SK-N-MC (cell line): ENCODE results near the gene SLC4A4.

Experiments used
- DNase-seq: peaks from one replicate; pipeline ENCODE4 v3.0.0-alpha.2; 2011; ENCODE audit warnings: low read depth, low spot score
- H3K27ac ChIP-seq: fragments of 200-600 bp; sonication (generic); 2 replicates; pipeline ENCODE4 v1.5.1; 2016; ENCODE audit warnings: mixed run types
- H3K36me3 ChIP-seq: fragments of 200-600 bp; sonication (generic); 2 replicates; pipeline ENCODE4 v1.6.1; 2017; ENCODE audit warnings: antibody characterized with exemption, low read length, mixed read lengths; ENCODE audit not compliant: insufficient read depth
- H3K4me3 ChIP-seq: fragments of 200-600 bp; sonication (generic); 2 replicates; pipeline ENCODE4 v1.5.1; 2016
- H3K9ac ChIP-seq: fragments of 200-600 bp; sonication (generic); 2 replicates; pipeline ENCODE4 v1.8.0; 2017; ENCODE audit warnings: mixed run types, mixed read lengths; ENCODE audit not compliant: insufficient read length
- H3K9me3 ChIP-seq: fragments of 200-600 bp; sonication (generic); 2 replicates; pipeline ENCODE4 v1.6.1; 2017; ENCODE audit warnings: low read depth, mild to moderate bottlenecking, antibody characterized with exemption, low read length, moderate library complexity, mixed read lengths
- EZH2 ChIP-seq: fragments of 200-600 bp; sonication (generic); IDR thresholded peaks from one replicate; pipeline ENCODE4 v1.6.1; 2017; ENCODE audit warnings: antibody characterized with exemption
- FOXP2 ChIP-seq: optimal IDR thresholded peaks from 2 replicates; pipeline ENCODE3; 2011; ENCODE audit warnings: mild to moderate bottlenecking, moderate library complexity; ENCODE audit not compliant: insufficient read depth; ENCODE audit errors: extremely low read length, control extremely low read depth
- POLR2AphosphoS5 ChIP-seq: IDR thresholded peaks from 2 replicates; pipeline ENCODE4 v1.6.1; 2012; ENCODE audit warnings: mild to moderate bottlenecking, low read depth, low read length, borderline replicate concordance

The SLC4A4 gene

GRCh38 chr4:71338846-71339593 lies at the start of gene SLC4A4:
Gene SLC4A4 (plus strand): TSS chr4:71339020.
- Histone ChIP-seq H3K36me3 (no peaks in the 10 kb centered on the region), H3K27ac (no peak within 1 kb of the TSS), H3K9me3 (no peaks in the 10 kb centered on the region), H3K4me3 (no peak within 1 kb of the TSS), H3K9ac (no peak within 1 kb of the TSS)
- no peak for DNase-seq
- TF ChIP-seq POLR2AphosphoS5 (no peak), FOXP2 (no peak), EZH2 (no peak)

DNA sequence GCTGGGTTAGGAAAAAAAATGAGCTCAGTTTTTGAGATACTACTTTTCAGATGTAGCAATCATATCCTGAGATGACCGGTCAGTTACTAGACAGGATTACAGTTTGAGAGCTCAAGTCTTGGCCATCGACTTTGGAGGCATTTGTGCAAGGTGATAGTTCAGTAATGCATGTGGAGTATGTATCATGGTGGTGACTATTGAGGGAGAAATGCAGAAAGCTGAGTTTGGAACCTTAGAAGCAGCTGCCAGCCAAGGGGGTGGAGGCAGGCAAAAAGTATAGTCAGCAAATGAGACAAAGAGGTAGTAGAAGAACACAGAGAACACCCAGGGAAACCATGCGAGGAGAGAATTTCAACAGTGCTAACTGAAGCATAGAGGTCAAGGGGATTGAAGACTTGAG lies 48.7 kb upstream of the SLC4A4 start:
- no peak for TF ChIP-seq FOXP2
- TF ChIP-seq EZH2, result no peak
- no peak for TF ChIP-seq POLR2AphosphoS5
- H3K4me3 ChIP-seq, result no peak overlapping the region
- no peak overlapping the region for H3K9ac ChIP-seq
- no peaks in the 10 kb centered on the region for H3K36me3 ChIP-seq
- H3K27ac ChIP-seq, result no peak overlapping the region
- H3K9me3 ChIP-seq, result no peaks in the 10 kb centered on the region
- DNase-seq, result no peak

GRCh38 chr4:71290476-71290875 lies 48.3 kb upstream of the SLC4A4 start:
- Histone ChIP-seq H3K9me3 (no peaks in the 10 kb centered on the region), H3K4me3 (no peak overlapping the region), H3K9ac (no peak overlapping the region), H3K27ac (no peak overlapping the region), H3K36me3 (no peaks in the 10 kb centered on the region)
- TF ChIP-seq FOXP2 (no peak), EZH2 (no peak), POLR2AphosphoS5 (no peak)
- DNase-seq, result no peak

DNA sequence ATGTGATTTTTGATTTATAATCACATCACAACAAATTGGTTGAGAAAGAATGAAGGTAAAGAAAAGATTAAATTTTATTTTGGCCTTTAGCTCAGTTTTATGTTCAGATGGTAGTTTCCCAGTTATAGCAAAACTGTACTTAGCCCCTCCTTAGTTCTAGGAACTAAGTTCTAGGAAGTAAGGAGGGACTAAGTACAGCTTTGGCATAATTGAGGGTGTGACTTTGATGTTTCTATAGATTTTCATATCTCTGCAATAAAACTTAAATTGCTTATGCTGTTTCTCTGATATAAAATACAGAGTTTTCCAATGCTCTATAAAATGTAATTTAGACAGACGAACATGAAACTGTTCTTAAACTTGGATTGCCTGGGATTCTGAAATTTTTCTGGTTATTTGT lies 46.6 kb upstream of the SLC4A4 start:
- H3K9ac ChIP-seq, result no peak overlapping the region
- no peak overlapping the region for H3K27ac ChIP-seq
- no peaks in the 10 kb centered on the region for H3K9me3 ChIP-seq
- no peaks in the 10 kb centered on the region for H3K36me3 ChIP-seq
- no peak overlapping the region for H3K4me3 ChIP-seq
- no peak for TF ChIP-seq POLR2AphosphoS5
- no peak for TF ChIP-seq FOXP2
- no peak for TF ChIP-seq EZH2
- no peak for DNase-seq

DNA sequence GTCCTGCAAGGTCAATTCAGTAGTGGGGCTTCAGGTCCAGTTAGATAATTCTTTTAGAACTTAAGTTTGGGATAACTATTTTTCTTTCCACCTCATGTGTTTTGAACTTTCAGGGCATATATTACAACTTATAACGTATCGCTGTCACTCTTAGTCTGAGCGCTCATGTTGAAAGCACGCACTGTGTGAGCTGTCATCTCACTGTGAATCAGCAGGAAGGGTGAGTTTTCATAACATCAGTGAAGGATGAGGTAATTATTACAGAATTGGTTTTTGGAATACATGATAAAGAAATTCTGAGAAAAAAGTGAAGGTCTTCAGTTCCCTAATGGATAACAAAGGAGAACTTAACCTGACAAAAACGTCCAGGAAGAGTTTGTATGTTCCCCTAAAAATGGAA lies 45.1 kb upstream of the SLC4A4 start:
- no peak for DNase-seq
- no peak for TF ChIP-seq FOXP2
- no peak for TF ChIP-seq EZH2
- TF ChIP-seq POLR2AphosphoS5, result no peak
- Histone ChIP-seq H3K36me3 (no peaks in the 10 kb centered on the region), H3K4me3 (no peak overlapping the region), H3K27ac (no peak overlapping the region), H3K9ac (no peak overlapping the region), H3K9me3 (no peaks in the 10 kb centered on the region)

DNA sequence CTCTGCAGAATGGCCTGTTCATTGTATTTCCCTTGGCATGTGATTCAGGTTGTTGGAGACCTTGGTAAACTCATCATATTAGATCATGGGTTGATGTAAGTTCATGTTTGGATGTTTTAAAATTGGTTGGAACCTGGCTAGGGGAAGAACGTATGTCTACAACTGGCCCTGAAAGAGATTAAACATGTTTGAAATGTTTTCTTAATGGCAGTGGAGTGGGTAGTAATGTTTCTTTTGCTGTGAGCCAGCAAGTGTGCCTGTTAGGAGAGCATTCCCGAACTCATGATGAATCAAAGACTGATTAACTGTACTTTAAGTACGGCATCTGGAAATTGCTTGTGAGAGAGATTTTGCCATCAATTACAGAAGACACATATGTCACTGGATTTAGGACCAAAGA lies 44.5 kb upstream of the SLC4A4 start:
- H3K36me3 ChIP-seq, result no peaks in the 10 kb centered on the region
- no peaks in the 10 kb centered on the region for H3K9me3 ChIP-seq
- TF ChIP-seq FOXP2 (no peak), POLR2AphosphoS5 (no peak), EZH2 (no peak)
- DNase-seq, result no peak
- H3K4me3 ChIP-seq, result no peak overlapping the region
- H3K9ac ChIP-seq, result no peak overlapping the region
- no peak overlapping the region for H3K27ac ChIP-seq

DNA sequence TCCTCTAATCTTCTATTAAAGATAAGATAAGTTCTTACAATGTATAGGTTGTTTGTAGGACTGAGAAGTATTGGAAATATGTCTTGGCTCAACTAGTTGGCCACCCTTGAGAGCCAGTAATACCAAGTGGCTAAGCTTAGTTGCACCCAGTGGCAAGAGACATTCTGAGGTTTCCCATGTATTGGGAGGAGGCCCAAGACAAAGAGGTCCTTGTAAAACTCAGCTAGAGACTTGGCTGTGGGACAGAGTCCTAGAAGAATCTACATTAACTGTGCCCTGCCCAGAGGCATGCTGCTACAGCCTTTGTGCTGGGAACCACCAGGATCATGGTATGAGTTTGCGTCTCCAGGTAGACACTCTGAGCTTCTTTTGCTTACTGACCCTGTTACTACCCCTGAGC lies 41.9 kb upstream of the SLC4A4 start:
- Histone ChIP-seq H3K27ac (no peak overlapping the region), H3K9ac (no peak overlapping the region), H3K4me3 (no peak overlapping the region), H3K36me3 (no peaks in the 10 kb centered on the region), H3K9me3 (no peaks in the 10 kb centered on the region)
- DNase-seq, result no peak
- TF ChIP-seq FOXP2, result no peak

DNA sequence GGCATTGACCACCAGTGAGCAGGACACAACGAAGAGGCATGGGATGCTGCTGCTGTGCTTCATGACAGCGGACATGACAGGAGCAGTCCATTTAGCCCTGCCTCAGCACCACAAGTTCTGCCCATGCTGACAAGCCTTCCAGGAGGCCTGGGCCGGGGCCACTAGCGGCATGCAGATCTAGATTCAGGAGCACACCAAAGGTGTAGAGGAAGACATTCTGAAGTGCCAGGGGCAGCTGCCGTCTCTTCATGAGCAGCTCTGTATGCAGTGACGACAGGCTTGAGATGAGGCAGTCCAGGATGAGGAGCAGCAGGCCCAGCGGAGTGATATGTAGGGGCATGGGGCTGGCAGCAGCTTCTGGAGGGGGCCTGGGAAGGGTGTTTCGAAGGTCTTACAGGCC lies 38.5 kb upstream of the SLC4A4 start:
- no peak overlapping the region for H3K27ac ChIP-seq
- no peaks in the 10 kb centered on the region for H3K36me3 ChIP-seq
- TF ChIP-seq FOXP2 (no peak), EZH2 (no peak), POLR2AphosphoS5 (no peak)
- DNase-seq, result no peak
- no peak overlapping the region for H3K9ac ChIP-seq
- H3K4me3 ChIP-seq, result no peak overlapping the region
- H3K9me3 ChIP-seq, result no peaks in the 10 kb centered on the region

- Histone ChIP-seq H3K36me3 (no peaks in the 10 kb centered on the region), H3K9ac (no peak overlapping the region), H3K4me3 (no peak overlapping the region), H3K27ac (no peak overlapping the region), H3K9me3 (no peaks in the 10 kb centered on the region)
- TF ChIP-seq EZH2, result no peak
- no peak for TF ChIP-seq FOXP2
- no peak for TF ChIP-seq POLR2AphosphoS5
- DNase-seq, result no peak
Observed at GRCh38 chr4:71300964-71301363, 37.9 kb upstream of the SLC4A4 start.
